Osteoblast (primary cell): ENCODE measurements around the gene POU2AF1. TPM values are rescaled to one million over a fixed set of nuclear protein-coding genes. Genes with fewer than 3 reads are reported as not detected.

ENCODE experiments used
- DNase-seq: peaks from one replicate; pipeline ENCODE4 v3.0.0; 2011; ENCODE audit warnings: low spot score, mixed read lengths; ENCODE audit not compliant: insufficient read length; ENCODE audit errors: missing footprints
- H2AFZ ChIP-seq: 2 replicates; pipeline ENCODE4 v1.6.0; 2011; ENCODE audit warnings: mild to moderate bottlenecking, low read length
- H3K27ac ChIP-seq: 2 replicates; pipeline ENCODE4 v1.5.1; 2011; ENCODE audit warnings: mild to moderate bottlenecking, low read depth, low read length, moderate library complexity
- H3K27me3 ChIP-seq: 2 replicates; pipeline ENCODE4 v1.6.0; 2012; ENCODE audit warnings: mild to moderate bottlenecking, control low read depth, inconsistent platforms, low read length, moderate library complexity; ENCODE audit not compliant: insufficient read depth
- H3K36me3 ChIP-seq: 2 replicates; pipeline ENCODE4 v1.5.1; 2011; ENCODE audit warnings: mild to moderate bottlenecking, low read length, control low read depth, moderate library complexity; ENCODE audit not compliant: insufficient read depth
- H3K4me1 ChIP-seq: 2 replicates; pipeline ENCODE4 v1.5.1; 2011; ENCODE audit warnings: mild to moderate bottlenecking, low read length, control low read depth, moderate library complexity; ENCODE audit not compliant: insufficient read depth
- H3K4me2 ChIP-seq: 2 replicates; pipeline ENCODE4 v1.6.0; 2011; ENCODE audit warnings: mild to moderate bottlenecking, low read length; ENCODE audit not compliant: insufficient read depth
- H3K4me3 ChIP-seq: fragments of 200-600 bp; sonication (generic); 3 replicates; pipeline ENCODE4 v1.5.1; 2012; ENCODE audit warnings: mild to moderate bottlenecking, low read length, inconsistent platforms; ENCODE audit not compliant: insufficient read depth
- H3K79me2 ChIP-seq: 2 replicates; pipeline ENCODE4 v1.6.0; 2012; ENCODE audit warnings: mild to moderate bottlenecking, low read length, control low read depth, inconsistent platforms; ENCODE audit not compliant: insufficient read depth
- H3K9me3 ChIP-seq: 2 replicates; pipeline ENCODE4 v1.5.1; 2011; ENCODE audit warnings: low read depth, low read length, control low read depth
- H4K20me1 ChIP-seq: 2 replicates; pipeline ENCODE4 v1.6.0; 2012; ENCODE audit warnings: mild to moderate bottlenecking, low read length, control low read depth; ENCODE audit not compliant: insufficient read depth
- total RNA-seq: library from RNA; depleted of rRNA; stranded (reverse); fragments of >200 nt; gene quantifications from 2 replicates; pipeline ENCODE4 v1.2.3, GENCODE V29; 2012
- TF ChIP-seq, protein P1 (sequence below): IDR thresholded peaks from 2 replicates; pipeline ENCODE4 v1.5.1; 2011; ENCODE audit warnings: mild to moderate bottlenecking, low read depth, low read length, moderate library complexity; ENCODE audit errors: extremely low read depth

Gene POU2AF1
- total RNA-seq, 1 donor: not detected

DNA sequence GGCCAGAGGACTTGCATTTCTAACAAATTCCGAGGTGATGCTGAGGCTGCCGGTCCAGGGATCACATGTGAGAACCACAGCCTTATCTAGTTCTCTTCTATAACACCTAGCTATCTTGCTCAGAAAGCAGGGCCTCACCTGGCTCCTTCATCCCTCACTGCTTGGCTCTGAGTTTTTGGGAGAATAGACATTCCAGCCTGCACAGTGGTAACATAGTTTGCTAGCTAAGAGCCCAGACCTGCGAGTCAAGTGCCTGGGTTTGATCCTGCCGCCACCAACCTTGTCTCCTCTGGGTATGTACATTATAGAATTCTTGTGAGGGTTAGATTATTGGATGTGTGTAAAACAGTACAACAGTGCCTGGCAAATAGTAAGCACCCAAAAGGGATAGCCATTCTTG is 13.5 kb upstream of the POU2AF1 start:
- no peak overlapping the region for H3K27ac ChIP-seq

DNA sequence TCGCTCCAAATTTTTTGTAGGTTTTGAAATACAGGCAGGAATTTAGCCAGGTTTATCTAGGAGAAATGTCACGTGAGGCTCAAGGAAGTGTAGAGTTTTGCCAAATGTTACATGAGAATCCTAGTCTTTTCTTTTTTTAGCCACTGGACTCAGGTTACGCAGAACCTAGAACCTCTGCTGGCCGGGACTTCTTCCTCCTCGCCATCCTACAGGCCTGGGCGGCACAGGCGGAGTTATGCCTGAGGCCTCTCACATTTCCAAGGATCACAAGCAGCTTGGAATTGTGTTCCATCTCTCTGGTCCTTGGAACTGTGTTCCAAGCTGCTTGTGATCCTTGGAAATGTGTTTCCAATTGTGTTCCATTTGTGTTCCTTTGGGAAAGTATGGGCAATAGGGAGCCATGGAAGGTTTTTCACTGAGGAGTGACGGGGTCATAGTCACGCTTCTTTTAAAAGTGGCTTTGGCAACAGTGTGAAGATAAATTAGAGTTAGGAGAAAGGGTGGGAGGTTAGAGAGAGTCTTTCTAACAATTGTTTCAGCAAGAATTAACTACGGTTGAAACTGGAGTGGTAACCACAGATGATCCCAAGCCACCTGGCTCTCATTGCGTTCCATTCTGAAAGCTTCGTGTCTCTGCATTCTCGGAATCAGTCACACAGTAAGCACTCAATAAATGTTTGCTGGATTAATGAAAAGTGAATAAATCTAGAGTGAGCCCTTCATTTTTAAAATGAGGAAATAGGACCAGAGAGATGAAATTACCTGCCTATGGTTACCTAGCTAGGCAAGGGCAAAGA is 12.5 kb upstream of the POU2AF1 start:
- Histone ChIP-seq H3K4me3 (no peak overlapping the region), H3K79me2 (no peaks in the 10 kb centered on the region), H3K36me3 (no peaks in the 10 kb centered on the region), H4K20me1 (no peaks in the 10 kb centered on the region), H3K4me1 (no peaks in the 10 kb centered on the region), H3K27me3 (peaks cover 3% of the 10 kb centered on the region), H2AFZ (no peak overlapping the region), H3K4me2 (no peak overlapping the region), H3K9me3 (no peaks in the 10 kb centered on the region), H3K27ac (no peak overlapping the region)
- TF ChIP-seq, protein P1, sequence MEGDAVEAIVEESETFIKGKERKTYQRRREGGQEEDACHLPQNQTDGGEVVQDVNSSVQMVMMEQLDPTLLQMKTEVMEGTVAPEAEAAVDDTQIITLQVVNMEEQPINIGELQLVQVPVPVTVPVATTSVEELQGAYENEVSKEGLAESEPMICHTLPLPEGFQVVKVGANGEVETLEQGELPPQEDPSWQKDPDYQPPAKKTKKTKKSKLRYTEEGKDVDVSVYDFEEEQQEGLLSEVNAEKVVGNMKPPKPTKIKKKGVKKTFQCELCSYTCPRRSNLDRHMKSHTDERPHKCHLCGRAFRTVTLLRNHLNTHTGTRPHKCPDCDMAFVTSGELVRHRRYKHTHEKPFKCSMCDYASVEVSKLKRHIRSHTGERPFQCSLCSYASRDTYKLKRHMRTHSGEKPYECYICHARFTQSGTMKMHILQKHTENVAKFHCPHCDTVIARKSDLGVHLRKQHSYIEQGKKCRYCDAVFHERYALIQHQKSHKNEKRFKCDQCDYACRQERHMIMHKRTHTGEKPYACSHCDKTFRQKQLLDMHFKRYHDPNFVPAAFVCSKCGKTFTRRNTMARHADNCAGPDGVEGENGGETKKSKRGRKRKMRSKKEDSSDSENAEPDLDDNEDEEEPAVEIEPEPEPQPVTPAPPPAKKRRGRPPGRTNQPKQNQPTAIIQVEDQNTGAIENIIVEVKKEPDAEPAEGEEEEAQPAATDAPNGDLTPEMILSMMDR: no peak
- no peak for DNase-seq

More for the DNA sequence above, 13.5 kb upstream of the POU2AF1 start:
- Histone ChIP-seq H3K27me3 (peaks cover 3% of the 10 kb centered on the region), H4K20me1 (no peaks in the 10 kb centered on the region), H3K79me2 (no peaks in the 10 kb centered on the region), H3K4me3 (no peak overlapping the region), H3K36me3 (no peaks in the 10 kb centered on the region), H2AFZ (no peak overlapping the region), H3K4me1 (no peaks in the 10 kb centered on the region), H3K4me2 (no peak overlapping the region), H3K9me3 (no peaks in the 10 kb centered on the region)
- TF ChIP-seq, protein P1: no peak
- DNase-seq: no peak

DNA sequence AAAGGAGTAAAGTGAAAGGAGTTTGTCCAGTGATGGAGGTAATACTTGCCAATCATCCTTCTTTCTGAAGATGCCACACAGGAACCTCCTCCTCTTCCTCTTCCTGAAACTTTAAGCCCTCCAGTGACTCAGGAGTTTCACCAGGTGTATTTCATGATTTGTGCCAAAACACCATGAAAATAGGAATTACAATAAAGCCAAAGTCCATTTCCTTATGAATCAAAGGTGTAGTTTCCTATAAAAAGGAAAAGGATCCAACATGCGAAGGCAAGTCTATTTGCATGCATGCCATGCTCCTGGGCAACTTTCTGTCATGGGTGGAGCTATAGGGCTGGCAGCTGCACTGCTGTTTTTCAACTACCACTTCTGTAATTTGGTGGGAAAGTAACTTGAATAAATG is 9.8 kb upstream of the POU2AF1 start:
- no peaks in the 10 kb centered on the region for H4K20me1 ChIP-seq
- DNase-seq: no peak
- H3K79me2 ChIP-seq: no peaks in the 10 kb centered on the region
- H3K9me3 ChIP-seq: no peaks in the 10 kb centered on the region
- H3K4me1 ChIP-seq: no peaks in the 10 kb centered on the region
- H3K4me2 ChIP-seq: no peak overlapping the region
- H3K4me3 ChIP-seq: no peak overlapping the region
- H3K27me3 ChIP-seq: peaks cover 3% of the 10 kb centered on the region
- H3K27ac ChIP-seq: no peak overlapping the region
- TF ChIP-seq, protein P1: no peak
- no peak overlapping the region for H2AFZ ChIP-seq
- H3K36me3 ChIP-seq: no peaks in the 10 kb centered on the region

DNA sequence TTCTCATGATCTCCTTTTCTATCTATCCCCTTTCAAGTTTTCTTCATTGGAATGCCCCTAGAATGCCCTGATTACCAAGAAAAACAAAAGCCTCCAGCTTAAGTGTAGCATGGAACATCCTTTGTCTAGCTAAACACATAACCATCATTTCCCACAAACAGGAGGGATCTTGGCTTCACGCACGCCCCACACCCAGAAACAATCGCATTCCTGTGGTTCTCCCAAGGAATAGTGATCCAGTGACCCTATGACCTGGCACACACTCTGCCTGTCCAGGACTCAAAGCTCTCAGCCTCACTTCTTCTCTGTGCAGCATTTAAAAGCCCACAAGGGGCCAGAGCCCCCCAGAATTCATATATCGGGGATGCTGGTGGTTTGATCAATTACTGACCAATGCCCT is 9.3 kb upstream of the POU2AF1 start:
- TF ChIP-seq, protein P1: no peak
- no peak overlapping the region for H3K27ac ChIP-seq
- no peak for DNase-seq
- H3K4me1 ChIP-seq: no peaks in the 10 kb centered on the region
- H3K4me3 ChIP-seq: no peak overlapping the region
- H3K36me3 ChIP-seq: no peaks in the 10 kb centered on the region
- H3K4me2 ChIP-seq: no peak overlapping the region
- H3K79me2 ChIP-seq: no peaks in the 10 kb centered on the region
- no peak overlapping the region for H2AFZ ChIP-seq
- no peaks in the 10 kb centered on the region for H3K27me3 ChIP-seq
- no peaks in the 10 kb centered on the region for H3K9me3 ChIP-seq
- H4K20me1 ChIP-seq: no peaks in the 10 kb centered on the region
